Panc1 (cell line): ENCODE results near the gene TMEM253. TPM values are rescaled to one million over a fixed set of nuclear protein-coding genes. Genes with fewer than 3 reads are reported as not detected.

ENCODE experiments used
- ATAC-seq: fragments of 200-7000 bp; cut with Tn5 transposase; 2 replicates; pipeline ENCODE4 v1.9.1; 2020; ENCODE audit warnings: mild to moderate bottlenecking, moderate library complexity
- BruUV-seq: library from RNA; stranded (reverse); fragments of 400-500 nt; replicated peaks from 2 replicates; lab custom pipeline; 2021; lab: Mats Ljungman, UMichigan
- CTCF ChIA-PET: fragments of 300-600 bp; sonication (Branson Sonifier 250); formaldehyde crosslinking; loops from one replicate; lab custom pipeline; 2022; ENCODE audit warnings: antibody characterized with exemption; lab: Charles Lee
- POLR2A ChIA-PET: fragments of 300-600 bp; sonication (Branson Sonifier 250); formaldehyde crosslinking; loops from one replicate; lab custom pipeline; 2022; ENCODE audit warnings: antibody characterized with exemption; lab: Charles Lee
- DNase-seq: peaks from one replicate; pipeline ENCODE4 v3.0.0-alpha.2; 2010; ENCODE audit warnings: low read depth, low spot score
- H3K27ac ChIP-seq: 2 replicates; pipeline ENCODE4 v1.5.1; 2011; ENCODE audit warnings: mild to moderate bottlenecking, low read length, inconsistent platforms
- H3K27me3 ChIP-seq: fragments of 200-500 bp; sonication (Bioruptor generic); 2 replicates; pipeline ENCODE4 v1.6.0; 2014; ENCODE audit warnings: low read length, inconsistent platforms; ENCODE audit not compliant: control insufficient read depth, insufficient read depth
- H3K36me3 ChIP-seq: fragments of 200-500 bp; sonication (Bioruptor generic); 2 replicates; pipeline ENCODE4 v1.5.1; 2014; ENCODE audit warnings: inconsistent platforms, mild to moderate bottlenecking, low read length, moderate library complexity; ENCODE audit not compliant: control insufficient read depth, insufficient read depth
- H3K4me1 ChIP-seq: 2 replicates; pipeline ENCODE4 v1.5.1; 2011; ENCODE audit warnings: inconsistent platforms, mild to moderate bottlenecking, low read length, moderate library complexity; ENCODE audit not compliant: control insufficient read depth, insufficient read depth
- H3K4me3 ChIP-seq, 2 experiments: 2 replicates each; pipeline ENCODE4 v1.5.1; 2011 to 2012; ENCODE audit warnings: low read depth in 2 of 2, low read length in 2 of 2, mild to moderate bottlenecking in 2 of 2, inconsistent platforms in 1 of 2, moderate library complexity in 1 of 2
- H3K9me3 ChIP-seq: fragments of 200-500 bp; sonication (Bioruptor generic); 2 replicates; pipeline ENCODE4 v1.5.1; 2014; ENCODE audit warnings: low read depth, mild to moderate bottlenecking, inconsistent platforms, low read length, moderate library complexity; ENCODE audit not compliant: control insufficient read depth, insufficient read depth
- CTCF ChIP-seq: fragments of 450-650 bp; IDR thresholded peaks from 2 replicates; pipeline ENCODE4 v1.5.1; 2017; ENCODE audit warnings: mild to moderate bottlenecking
- POLR2AphosphoS5 ChIP-seq: IDR thresholded peaks from 2 replicates; pipeline ENCODE4 v1.6.1; 2012; ENCODE audit warnings: mild to moderate bottlenecking, low read depth, low read length, moderate library complexity
- REST ChIP-seq, 2 experiments: IDR thresholded peaks; 2 replicates each; pipeline ENCODE4 v1.6.1; 2011 to 2012; ENCODE audit warnings: low read depth in 2 of 2, control low read depth in 1 of 2, low read length in 1 of 2, mild to moderate bottlenecking in 1 of 2, moderate library complexity in 1 of 2; ENCODE audit not compliant: insufficient read depth in 1 of 2
- SIN3A ChIP-seq: IDR thresholded peaks from 2 replicates; pipeline ENCODE4 v1.6.1; 2012; ENCODE audit warnings: low read depth, mild to moderate bottlenecking, low read length, moderate library complexity, borderline replicate concordance; ENCODE audit not compliant: insufficient read depth
- TCF7L2 ChIP-seq: IDR thresholded peaks from 2 replicates; pipeline ENCODE4 v1.6.1; 2011; ENCODE audit warnings: mild to moderate bottlenecking, low read depth, low read length, inconsistent platforms
- in situ Hi-C: cut with HindIII; loops from 2 replicates; pipeline ENCODE4 v1.10.0; 2016; ENCODE audit warnings: low sequenced_read_pairs, low pct_unique_long_range_greater_than_20kb
- intact Hi-C: fragments of 100-400 bp; cut with micrococcal nuclease; formaldehyde crosslinking; loops from one replicate; pipeline ENCODE4 v1.10.0; 2022; ENCODE audit not compliant: unreplicated experiment
- total RNA-seq: library from RNA; stranded (reverse); gene quantifications from one replicate; pipeline ENCODE4 v1.2.1, GENCODE V29; 2021; ENCODE audit not compliant: unreplicated experiment

TMEM253 gene
- total RNA-seq, 1 experiment from 2014 or later = 0.33 TPM

- H3K9me3 ChIP-seq = no peaks in the 10 kb centered on the region
- H3K27me3 ChIP-seq = no peaks in the 10 kb centered on the region; the same call in 1 of the 2 replicates
- no peak for ATAC-seq
- no TSS peak for BruUV-seq
- in situ Hi-C loops (no loop called here), intact Hi-C loops (no loop called here)
- ChIA-PET POLR2A (no interaction called here), CTCF (no interaction called here)
- no peak overlapping the region for H3K27ac ChIP-seq
- H3K36me3 ChIP-seq = no peaks in the 10 kb centered on the region
- TF ChIP-seq REST (IDR thresholded peaks at IDR 0.05; ENCODE audit: insufficient read depth in 1 of 2, low read depth in 2 of 2, low read length in 1 of 2) = no peak
- no peak for TF ChIP-seq CTCF
- no peak for TF ChIP-seq POLR2AphosphoS5
- no peak for TF ChIP-seq TCF7L2
- no peak for DNase-seq
- H3K4me3 ChIP-seq = no peak overlapping the region
- H3K4me1 ChIP-seq = no peaks in the 10 kb centered on the region
Observed at GRCh38 chr14:21145437-21145836, 44.6 kb downstream of the TMEM253 start.

- no peak for DNase-seq
- ChIA-PET CTCF (no interaction called here), POLR2A (no interaction called here)
- BruUV-seq = no TSS peak
- Histone ChIP-seq H3K36me3 (no peaks in the 10 kb centered on the region), H3K9me3 (no peaks in the 10 kb centered on the region), H3K4me3 (no peak overlapping the region), H3K4me1 (no peaks in the 10 kb centered on the region), H3K27ac (no peak overlapping the region), H3K27me3 (no peaks in the 10 kb centered on the region; the same call in 1 of the 2 replicates)
- intact Hi-C loops = no loop called here
- no peak for ATAC-seq
- in situ Hi-C loops = no loop called here
- TF ChIP-seq POLR2AphosphoS5 (no peak), CTCF (no peak), TCF7L2 (no peak), SIN3A (no peak), REST (IDR thresholded peaks at IDR 0.05; ENCODE audit: insufficient read depth in 1 of 2, low read depth in 2 of 2, low read length in 1 of 2) (no peak)
Observed at GRCh38 chr14:21149641-21150367, 48.9 kb downstream of the TMEM253 start.
